ENCODE results near the gene DTX3.
"Not testable (repeated sequence)": the region's sequence is repeated elsewhere in the genome, so short reads cannot be mapped to it uniquely, and the experiment has no call there.

The DTX3 gene

GRCh38 chr12:57637364-57637763, 32.7 kb downstream of the DTX3 start:
- DNase-seq, result no peak

- no peak for DNase-seq
These were observed 33.5 kb downstream of the DTX3 start for GRCh38 chr12:57638096-57638495.

GRCh38 chr12:57640175-57641042, 35.8 kb downstream of the DTX3 start:
- DNase-seq, result no peak

GRCh38 chr12:57641699-57642442, 37.2 kb downstream of the DTX3 start:
- no peak for DNase-seq

- not testable (repeated sequence) for DNase-seq
These were observed 41.5 kb downstream of the DTX3 start for GRCh38 chr12:57645990-57646658.

- DNase-seq, result not testable (repeated sequence)
These were observed 42.0 kb downstream of the DTX3 start for GRCh38 chr12:57646659-57647049.

GRCh38 chr12:57654042-57654441, 49.4 kb downstream of the DTX3 start:
- no peak for DNase-seq

- no peak for DNase-seq
These were observed 51.1 kb downstream of the DTX3 start for GRCh38 chr12:57655541-57656240.

GRCh38 chr12:57656408-57656807, 51.8 kb downstream of the DTX3 start:
- DNase-seq, result not testable (repeated sequence)

GRCh38 chr12:57657744-57658143, 53.1 kb downstream of the DTX3 start:
- no peak for DNase-seq

DNA sequence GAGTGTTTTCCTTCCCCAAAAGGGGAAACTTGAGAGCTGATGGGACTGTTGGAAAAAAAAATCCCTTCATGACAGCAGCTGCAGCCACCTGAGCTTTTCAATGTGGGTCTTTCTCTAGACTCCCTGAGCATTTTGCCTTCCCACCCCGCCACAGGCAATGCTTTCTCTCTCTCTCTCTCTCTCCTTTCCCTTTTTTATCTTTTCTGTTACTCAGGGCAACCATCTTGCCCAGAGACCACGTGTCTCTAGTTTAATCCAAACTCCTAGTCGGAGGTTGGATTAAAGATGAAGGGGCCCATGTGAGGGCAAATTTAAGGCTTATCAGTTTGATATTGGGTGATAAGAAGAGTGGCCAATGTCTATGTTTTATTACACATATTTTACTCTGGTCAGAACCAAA, 54.3 kb downstream of the DTX3 start:
- DNase-seq, result no peak
